PFSK-1 (cell line): Measurements from ENCODE around the gene HDHD5.

Experiments used
- FOXP2 ChIP-seq: optimal IDR thresholded peaks from 2 replicates; pipeline ENCODE3; 2011; ENCODE audit warnings: borderline replicate concordance, control low read depth, inconsistent platforms; ENCODE audit not compliant: insufficient read depth; ENCODE audit errors: extremely low read length, extremely low read depth
- POLR2AphosphoS5 ChIP-seq: IDR thresholded peaks from 2 replicates; pipeline ENCODE4 v1.6.1; 2012; ENCODE audit warnings: low read depth, mild to moderate bottlenecking, control low read depth, low read length, moderate library complexity
- REST ChIP-seq, 2 experiments: IDR thresholded peaks; 2 replicates each; pipeline versions ENCODE4 v1.6.1 to v1.8.0; 2011 to 2012; ENCODE audit warnings: low read depth in 2 of 2, low read length in 2 of 2, control low read depth in 1 of 2, inconsistent platforms in 1 of 2, mild to moderate bottlenecking in 1 of 2, moderate library complexity in 1 of 2; ENCODE audit not compliant: insufficient read depth in 1 of 2
- SIN3A ChIP-seq: IDR thresholded peaks from 2 replicates; pipeline ENCODE4 v1.6.1; 2012; ENCODE audit warnings: mild to moderate bottlenecking, low read length, moderate library complexity, borderline replicate concordance; ENCODE audit not compliant: insufficient read depth
- TAF1 ChIP-seq: IDR thresholded peaks from 2 replicates; pipeline ENCODE4 v1.6.1; 2012; ENCODE audit warnings: low read length, control low read depth, borderline replicate concordance; ENCODE audit not compliant: insufficient read depth

Gene HDHD5

GRCh38 chr22:17198170-17199002 is 39.3 kb upstream of the HDHD5 start:
- no peak for TF ChIP-seq TAF1
- TF ChIP-seq FOXP2 = no peak

- TF ChIP-seq FOXP2 (no peak), TAF1 (no peak), SIN3A (no peak), REST (IDR thresholded peaks at IDR 0.05; ENCODE audit: insufficient read depth in 1 of 2, low read depth in 2 of 2, low read length in 2 of 2) (no peak), POLR2AphosphoS5 (no peak)
Observed at GRCh38 chr22:17194213-17194612, 35.1 kb upstream of the HDHD5 start.

- TF ChIP-seq SIN3A (no peak), POLR2AphosphoS5 (no peak), TAF1 (no peak), FOXP2 (no peak), REST (IDR thresholded peaks at IDR 0.05; ENCODE audit: insufficient read depth in 1 of 2, low read depth in 2 of 2, low read length in 2 of 2) (no peak)
Observed at GRCh38 chr22:17192186-17192585, 33.1 kb upstream of the HDHD5 start.

GRCh38 chr22:17191163-17191784 is 32.2 kb upstream of the HDHD5 start:
- TF ChIP-seq TAF1 (no peak), REST (IDR thresholded peaks at IDR 0.05; ENCODE audit: insufficient read depth in 1 of 2, low read depth in 2 of 2, low read length in 2 of 2) (no peak), FOXP2 (no peak), POLR2AphosphoS5 (no peak), SIN3A (no peak)

GRCh38 chr22:17190702-17191101 is 31.6 kb upstream of the HDHD5 start:
- TF ChIP-seq FOXP2 (no peak), REST (IDR thresholded peaks at IDR 0.05; ENCODE audit: insufficient read depth in 1 of 2, low read depth in 2 of 2, low read length in 2 of 2) (0 out of 4 replicates have a peak, but pooled peaks of 1 of the 2 experiments have one; percentile 30)
